Measurements from ENCODE around the gene CR2.
"Not testable (repeated sequence)": the region's sequence is repeated elsewhere in the genome, so short reads cannot be mapped to it uniquely, and the experiment has no call there.

The CR2 gene

DNA sequence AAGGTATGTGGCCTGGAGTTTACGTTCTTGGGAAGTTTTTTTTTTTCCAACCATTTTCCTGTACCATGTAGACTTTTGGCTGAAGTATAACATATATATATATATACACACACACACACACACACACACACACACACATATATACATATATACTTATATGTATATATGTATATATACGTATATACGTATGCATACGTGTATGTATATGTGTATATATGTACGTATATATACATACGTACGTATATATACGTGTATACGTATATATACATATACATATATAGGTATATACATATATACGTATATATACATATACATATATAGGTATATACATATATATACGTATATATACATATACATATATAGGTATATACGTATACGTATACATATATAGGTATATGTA is 60.8 kb downstream of the CR2 start:
- DNase-seq: no peak

DNA sequence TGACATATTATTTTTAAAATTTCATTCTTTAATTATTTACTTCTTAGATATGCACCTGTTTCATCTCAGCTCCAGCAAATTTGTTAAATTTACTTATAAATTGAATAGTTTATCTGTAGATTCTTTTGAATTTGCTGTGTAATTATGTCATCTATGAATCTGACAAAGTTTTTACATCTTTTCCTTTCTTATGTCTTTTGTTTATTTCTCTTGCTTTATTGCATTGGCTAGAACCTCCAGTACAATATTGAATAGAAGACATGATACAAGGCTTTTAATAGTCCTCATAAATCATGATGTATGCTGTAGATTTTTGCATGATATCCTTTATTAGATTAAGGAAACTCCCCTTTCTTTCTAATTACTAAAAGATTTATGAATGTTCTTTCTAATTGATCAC is 62.6 kb downstream of the CR2 start:
- no peak for DNase-seq

DNA sequence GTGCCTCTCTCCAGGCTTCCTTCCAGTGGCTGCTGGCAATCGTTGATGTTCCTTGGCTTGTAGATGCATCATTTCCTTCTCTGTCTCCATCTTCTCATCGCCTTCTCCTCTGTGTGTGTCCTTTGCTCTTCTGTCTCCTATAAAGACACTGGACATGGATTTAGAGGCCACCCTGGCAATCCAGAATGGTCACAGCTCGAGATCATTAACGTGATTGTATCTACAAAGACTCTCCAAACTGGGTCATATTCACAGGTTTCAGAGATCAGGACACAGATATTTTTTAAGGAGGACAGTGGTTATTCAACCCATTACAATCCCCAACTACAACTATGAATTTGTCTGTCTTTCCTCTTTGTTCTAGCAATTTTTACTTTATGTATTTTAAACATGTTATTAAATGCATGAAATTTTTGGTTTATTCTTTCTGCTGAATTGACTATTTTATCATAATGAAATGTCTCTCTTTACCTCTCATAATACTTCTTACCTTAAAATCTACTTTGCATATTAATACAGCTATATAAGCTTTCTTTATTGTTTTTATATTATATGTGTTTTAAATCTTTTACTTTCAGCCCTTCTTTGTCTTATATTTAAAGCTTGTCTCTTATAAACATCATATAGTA is 64.6 kb downstream of the CR2 start:
- DNase-seq: no peak

DNA sequence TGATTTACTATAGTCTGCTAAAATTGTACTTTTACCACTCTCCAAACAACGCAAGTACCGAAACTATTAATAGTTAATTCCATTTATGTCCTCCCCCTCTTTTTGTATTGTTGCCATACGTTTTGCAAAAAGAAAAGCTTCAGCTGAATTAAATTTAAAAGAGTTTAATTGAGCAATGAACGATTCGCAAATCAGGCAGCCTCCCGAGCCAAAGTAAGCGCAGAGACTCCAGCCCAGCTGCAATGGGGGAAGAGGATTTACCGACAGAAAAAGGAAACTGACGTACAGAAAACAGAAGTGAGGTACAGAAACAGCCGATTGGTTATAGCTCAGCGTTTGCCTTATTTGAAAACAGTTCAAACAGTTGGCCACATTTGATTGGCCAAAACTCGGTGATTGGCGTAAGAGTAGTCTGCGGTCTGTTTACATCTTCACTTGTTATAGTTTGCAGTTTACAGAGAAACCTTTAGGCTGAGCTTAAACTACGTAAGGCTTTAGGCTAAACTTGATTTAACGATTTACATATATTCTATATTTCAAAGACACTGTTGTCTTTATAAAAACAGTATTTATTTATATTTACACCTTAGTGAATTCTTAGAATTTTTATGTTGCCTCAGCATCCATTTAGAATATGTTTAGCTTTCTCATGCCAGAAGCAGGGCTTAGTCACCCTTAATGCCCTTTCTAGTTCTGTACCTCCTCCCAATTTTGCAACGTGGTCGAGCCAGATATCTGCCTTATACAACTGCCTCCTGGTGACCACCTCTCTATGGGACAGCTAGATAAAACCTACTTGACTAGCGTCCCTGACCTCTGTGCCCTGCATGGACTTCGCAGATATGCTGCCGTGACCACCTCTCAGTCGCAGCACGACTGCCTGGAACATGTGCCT is 65.6 kb downstream of the CR2 start:
- no peak for DNase-seq

DNA sequence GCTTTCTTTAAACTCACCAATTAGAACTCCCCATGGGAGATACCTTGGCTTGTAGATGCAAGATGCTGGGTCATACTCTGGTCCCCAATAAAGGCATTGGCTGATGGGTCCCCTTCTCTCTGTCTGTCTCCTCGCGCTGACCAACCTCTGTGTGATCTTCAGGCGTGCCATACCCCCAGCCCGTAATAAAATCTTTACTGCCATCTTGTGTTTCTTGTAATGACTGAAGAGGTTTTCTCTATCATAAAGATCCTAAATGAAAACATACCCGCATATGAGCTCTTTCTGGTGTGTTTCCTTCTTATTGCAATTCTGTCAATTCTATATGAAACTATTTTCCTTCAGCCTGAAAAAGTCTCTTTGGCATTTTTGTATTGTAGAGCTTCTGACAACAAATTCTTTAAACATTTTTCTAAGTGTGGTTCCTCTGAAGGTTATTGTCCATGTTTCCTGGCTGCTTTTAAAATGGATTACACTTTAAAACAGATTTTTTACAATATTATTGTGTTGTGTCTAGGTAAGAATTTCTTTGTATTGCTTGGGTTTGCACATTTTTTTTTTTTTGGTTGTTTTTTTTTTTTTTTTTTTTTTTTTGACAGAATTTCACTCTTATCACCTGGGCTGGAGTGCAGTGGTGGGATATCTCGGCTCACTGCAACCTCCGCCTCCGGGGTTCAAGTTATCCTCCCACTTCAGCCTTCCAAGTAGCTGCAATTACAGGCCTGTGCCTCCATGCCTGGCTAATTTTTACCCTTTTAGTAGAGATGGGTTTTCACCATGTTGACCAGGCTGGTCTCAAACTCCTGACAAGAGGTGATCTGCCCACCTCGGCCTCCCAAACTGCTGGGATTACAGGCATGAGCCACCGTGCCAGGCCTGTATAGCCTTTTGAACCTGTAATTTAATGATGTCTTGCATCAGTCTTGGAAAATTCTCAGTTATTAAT is 66.5 kb downstream of the CR2 start:
- DNase-seq: not testable (repeated sequence)

DNA sequence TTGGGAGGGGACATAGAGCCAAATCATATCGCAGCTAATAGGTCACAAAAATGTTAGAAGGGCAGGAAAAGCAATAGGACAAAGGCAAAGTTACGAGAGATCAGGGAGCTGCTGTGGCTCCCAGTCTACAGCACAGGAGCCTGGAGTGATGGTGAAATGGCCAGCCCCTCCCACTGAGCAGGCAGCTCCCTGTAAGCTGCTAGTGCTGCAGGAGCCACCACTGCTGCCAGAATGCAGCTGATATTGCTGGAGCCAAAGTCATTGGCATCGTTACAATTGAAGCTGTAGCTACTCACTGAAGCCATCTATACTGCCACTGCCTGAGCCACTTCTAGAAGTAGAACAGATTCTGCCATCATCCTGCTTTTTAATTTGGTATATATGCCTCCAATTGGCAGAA is 71.1 kb downstream of the CR2 start:
- DNase-seq: not testable (repeated sequence)

DNA sequence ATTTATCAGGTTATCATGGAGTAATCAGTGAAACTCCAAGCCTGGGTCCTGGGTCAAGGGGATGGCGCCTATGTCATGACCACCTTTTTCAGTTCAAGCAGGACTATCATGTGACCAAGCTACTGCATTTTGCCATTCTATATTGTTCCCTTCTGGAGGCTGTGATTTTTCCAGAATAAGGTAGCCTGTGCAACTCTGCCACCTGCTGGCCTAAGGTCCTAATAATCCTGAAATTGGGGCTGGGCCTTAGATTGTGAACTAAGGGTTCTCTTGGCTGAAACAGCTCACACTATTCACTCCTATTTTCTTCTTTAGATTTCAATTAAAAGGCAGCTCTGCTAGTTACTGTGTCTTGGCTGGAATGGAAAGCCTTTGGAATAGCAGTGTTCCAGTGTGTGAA is 74.3 kb downstream of the CR2 start:
- DNase-seq: not testable (repeated sequence)

DNA sequence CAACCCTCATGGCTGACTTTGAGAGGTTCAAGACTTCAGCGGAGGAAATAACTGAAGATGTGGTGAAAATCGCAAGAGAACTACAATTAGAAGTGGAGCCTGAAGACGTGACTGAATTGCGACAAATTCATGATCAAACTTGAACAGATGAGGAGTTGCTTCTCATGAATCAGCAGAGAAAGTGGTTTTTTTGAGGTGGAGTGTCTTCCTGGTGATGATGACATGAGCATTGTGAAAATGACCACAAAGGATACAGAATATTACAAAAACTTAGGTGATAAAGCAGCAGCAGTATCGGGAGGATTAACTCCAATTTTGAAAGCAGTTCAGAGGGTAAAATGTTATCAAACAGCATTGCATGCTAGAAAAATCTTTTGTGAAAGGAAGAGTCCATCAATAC is 82.1 kb downstream of the CR2 start:
- DNase-seq: not testable (repeated sequence)

Data from activated naive CD4-positive, alpha-beta T cell treated with anti-CD3 and anti-CD28 coated beads, Interleukin-2, amount 50 U/mL, for 16 hours (primary cell).